ENCODE data around the gene FAM3B.

Gene FAM3B

GRCh38 chr21:41399246-41399800 is 82.7 kb downstream of the FAM3B start:
- DNase-seq, result no peak

GRCh38 chr21:41402231-41402630 is 85.6 kb downstream of the FAM3B start:
- no peak for DNase-seq

- DNase-seq, result no peak
Observed at GRCh38 chr21:41402796-41403195, 86.2 kb downstream of the FAM3B start.

- no peak for DNase-seq
Observed at GRCh38 chr21:41403331-41403730, 86.7 kb downstream of the FAM3B start.

- no peak for DNase-seq
Observed at GRCh38 chr21:41403966-41404365, 87.4 kb downstream of the FAM3B start.

- DNase-seq, result no peak
Observed at GRCh38 chr21:41405321-41405720, 88.7 kb downstream of the FAM3B start.

GRCh38 chr21:41406340-41406739 is 89.7 kb downstream of the FAM3B start:
- DNase-seq, result peak; percentile 49 to 53
